ENCODE results near the gene RIN2.

The RIN2 gene

GRCh38 chr20:19723051-19723450 lies 35.0 kb upstream of the RIN2 start:
- no peak overlapping the region for H3K4me3 ChIP-seq (ENCODE audit: low read depth, low read length)
- TF ChIP-seq POLR2A (IDR thresholded peaks at IDR 0.05; ENCODE audit: extremely low read depth, insufficient read length) (no peak), CTCF (IDR thresholded peaks at IDR 0.05; ENCODE audit: low read depth, low read length) (no peak)
- DNase-seq (ENCODE audit: low read depth): no peak

- TF ChIP-seq CTCF (IDR thresholded peaks at IDR 0.05; ENCODE audit: low read depth, low read length) (no peak), POLR2A (IDR thresholded peaks at IDR 0.05; ENCODE audit: extremely low read depth, insufficient read length) (no peak), MYC (IDR thresholded peaks at IDR 0.05; ENCODE audit: low read depth, low read length) (no peak), MAX (IDR thresholded peaks at IDR 0.05; ENCODE audit: low read depth, low read length) (no peak)
- no peak overlapping the region for H3K4me3 ChIP-seq (ENCODE audit: low read depth, low read length)
- no peak for DNase-seq (ENCODE audit: low read depth)
Observed at GRCh38 chr20:19723813-19724430, 34.1 kb upstream of the RIN2 start.

GRCh38 chr20:19725373-19725772 lies 32.7 kb upstream of the RIN2 start:
- no peak for DNase-seq (ENCODE audit: low read depth)
- H3K4me3 ChIP-seq (ENCODE audit: low read depth, low read length): no peak overlapping the region
- TF ChIP-seq POLR2A (IDR thresholded peaks at IDR 0.05; ENCODE audit: extremely low read depth, insufficient read length) (no peak), MAX (IDR thresholded peaks at IDR 0.05; ENCODE audit: low read depth, low read length) (no peak), MYC (IDR thresholded peaks at IDR 0.05; ENCODE audit: low read depth, low read length) (no peak), CTCF (IDR thresholded peaks at IDR 0.05; ENCODE audit: low read depth, low read length) (no peak)

GRCh38 chr20:19725814-19726525 lies 32.1 kb upstream of the RIN2 start:
- TF ChIP-seq POLR2A (IDR thresholded peaks at IDR 0.05; ENCODE audit: extremely low read depth, insufficient read length): no peak
- no peak for TF ChIP-seq CTCF (IDR thresholded peaks at IDR 0.05; ENCODE audit: low read depth, low read length)
- no peak for DNase-seq (ENCODE audit: low read depth)
- no peak overlapping the region for H3K4me3 ChIP-seq (ENCODE audit: low read depth, low read length)

GRCh38 chr20:19727251-19727847 lies 30.7 kb upstream of the RIN2 start:
- no peak overlapping the region for H3K4me3 ChIP-seq (ENCODE audit: low read depth, low read length)
- no peak for TF ChIP-seq MAX (IDR thresholded peaks at IDR 0.05; ENCODE audit: low read depth, low read length)
- no peak for TF ChIP-seq CTCF (IDR thresholded peaks at IDR 0.05; ENCODE audit: low read depth, low read length)
- no peak for TF ChIP-seq MYC (IDR thresholded peaks at IDR 0.05; ENCODE audit: low read depth, low read length)
- TF ChIP-seq POLR2A (IDR thresholded peaks at IDR 0.05; ENCODE audit: extremely low read depth, insufficient read length): no peak
- DNase-seq (ENCODE audit: low read depth): no peak
